Liver (tissue), 9 donors: Measurements from ENCODE around the gene LCK. TPM values are rescaled to one million over a fixed set of nuclear protein-coding genes. Genes with fewer than 3 reads are reported as not detected.
A peak's percentile ranks its signal among the peaks of the same experiment; 100 is the strongest.

Experiments
- DNase-seq: peaks from one replicate; pipeline ENCODE4 v3.0.0-alpha.2; 2017; ENCODE audit warnings: low spot score
- H3K27ac ChIP-seq, 2 donors: one replicate each; pipeline ENCODE4 v1.7.0; 2013; ENCODE audit warnings: inconsistent platforms in 2 of 2, low read length in 2 of 2, control low read depth in 1 of 2, low read depth in 1 of 2, mild to moderate bottlenecking in 1 of 2
- H3K27me3 ChIP-seq, 4 donors: one replicate each; pipeline versions ENCODE4 v1.6.1 to v1.7.0; 2013; ENCODE audit warnings: low read length in 3 of 4, inconsistent platforms in 1 of 4, mild to moderate bottlenecking in 1 of 4, moderate library complexity in 1 of 4; ENCODE audit not compliant: control insufficient read depth in 4 of 4, insufficient read depth in 4 of 4
- H3K36me3 ChIP-seq, 4 donors: one replicate each; pipeline versions ENCODE4 v1.6.1 to v1.7.0; 2013; ENCODE audit warnings: low read length in 3 of 4, mild to moderate bottlenecking in 3 of 4, low read depth in 1 of 4, moderate library complexity in 1 of 4; ENCODE audit not compliant: control insufficient read depth in 4 of 4, insufficient read depth in 3 of 4
- H3K4me1 ChIP-seq, 4 donors: one replicate each; pipeline versions ENCODE4 v1.6.1 to v1.7.0; 2013; ENCODE audit warnings: low read length in 3 of 4, mild to moderate bottlenecking in 3 of 4, moderate library complexity in 1 of 4; ENCODE audit not compliant: control insufficient read depth in 4 of 4, insufficient read depth in 4 of 4
- H3K4me3 ChIP-seq, 3 donors: one replicate each; pipeline versions ENCODE4 v1.6.1 to v1.7.0; 2013; ENCODE audit warnings: low read length in 3 of 3, control low read depth in 1 of 3, low read depth in 1 of 3, mild to moderate bottlenecking in 1 of 3
- H3K9ac ChIP-seq, 2 donors: one replicate each; pipeline ENCODE4 v1.7.0; 2013; ENCODE audit warnings: low read length in 2 of 2, mild to moderate bottlenecking in 2 of 2, moderate library complexity in 2 of 2, control low read depth in 1 of 2, low read depth in 1 of 2
- H3K9me3 ChIP-seq, 4 donors: one replicate each; pipeline versions ENCODE4 v1.6.1 to v1.7.0; 2013; ENCODE audit warnings: low read length in 3 of 4; ENCODE audit not compliant: control insufficient read depth in 4 of 4
- EGR1 ChIP-seq, 2 donors: IDR thresholded peaks; 2 replicates each; pipeline ENCODE4 v1.6.1; 2016 to 2018; ENCODE audit warnings: antibody characterized with exemption in 2 of 2, low read depth in 2 of 2
- FOXA1 ChIP-seq: IDR thresholded peaks from 2 replicates; pipeline ENCODE4 v1.6.1; 2016; ENCODE audit warnings: antibody characterized with exemption
- FOXA2 ChIP-seq: IDR thresholded peaks from 2 replicates; pipeline ENCODE4 v1.6.1; 2016; ENCODE audit warnings: antibody characterized with exemption
- GABPA ChIP-seq, 2 donors: IDR thresholded peaks in 1 of 2; conservative IDR thresholded peaks in 1 of 2; 2 replicates each; pipeline ENCODE4 v1.6.1; 2016; ENCODE audit warnings: antibody characterized with exemption in 2 of 2, mild to moderate bottlenecking in 1 of 2, moderate library complexity in 1 of 2
- HNF4A ChIP-seq, 2 donors: conservative IDR thresholded peaks; 2 replicates each; pipeline ENCODE4 v1.6.1; 2016; ENCODE audit warnings: antibody characterized with exemption in 2 of 2, mild to moderate bottlenecking in 2 of 2
- HNF4G ChIP-seq: IDR thresholded peaks from 2 replicates; pipeline ENCODE4 v1.6.1; 2016; ENCODE audit warnings: antibody characterized with exemption
- JUND ChIP-seq, 2 donors: IDR thresholded peaks; 2 replicates each; pipeline ENCODE4 v1.6.1; 2016; ENCODE audit warnings: antibody characterized with exemption in 2 of 2
- NR2F2 ChIP-seq: IDR thresholded peaks from 2 replicates; pipeline ENCODE4 v1.6.1; 2016; ENCODE audit warnings: antibody characterized with exemption
- RAD21 ChIP-seq, 2 donors: IDR thresholded peaks; 2 replicates each; pipeline ENCODE4 v1.6.1; 2016; ENCODE audit warnings: antibody characterized with exemption in 2 of 2, mild to moderate bottlenecking in 2 of 2
- RXRA ChIP-seq, 2 donors: IDR thresholded peaks; 2 replicates each; pipeline ENCODE4 v1.6.1; 2017 to 2018; ENCODE audit warnings: antibody characterized with exemption in 2 of 2, mild to moderate bottlenecking in 1 of 2
- SP1 ChIP-seq: IDR thresholded peaks from 2 replicates; pipeline ENCODE4 v1.6.1; 2018; ENCODE audit warnings: antibody characterized with exemption, mild to moderate bottlenecking
- TAF1 ChIP-seq: conservative IDR thresholded peaks from 2 replicates; pipeline ENCODE4 v1.6.1; 2016; ENCODE audit warnings: antibody characterized with exemption, mild to moderate bottlenecking
- YY1 ChIP-seq: IDR thresholded peaks from 2 replicates; pipeline ENCODE4 v1.6.1; 2016; ENCODE audit warnings: antibody characterized with exemption, mild to moderate bottlenecking
- WGBS: extraction: QIAGEN DNeasy Blood & Tissue Kit; methylation state at CpG from one replicate; pipeline ENCODE4 v1.1.7; 2013; 5-methylcytosine and 5-hydroxymethylcytosine counted together
- polyA plus RNA-seq, 2 donors: library from polyadenylated mRNA; stranded (reverse) in 1 of 2; unstranded in 1 of 2; fragments of 200-250 nt in 1 of 2; fragments of >200 nt in 1 of 2; fragmentation: Nextera tagmentation in 1 of 2; extraction: Ambion mirVana in 1 of 2; gene quantifications; one replicate each; pipeline versions ENCODE4 v1.2.1 to v1.2.3, GENCODE V29; 2013 to 2015
- total RNA-seq, 2 donors: library from RNA; depleted of rRNA; stranded (reverse); fragments of >200 nt; gene quantifications; one replicate each; pipeline ENCODE4 v1.2.3, GENCODE V29; 2014
- TF ChIP-seq, protein P1 (sequence below): IDR thresholded peaks from 2 replicates; pipeline ENCODE4 v1.6.1; 2016; ENCODE audit warnings: antibody characterized with exemption
- TF ChIP-seq, protein P2 (sequence below): IDR thresholded peaks from 2 replicates; pipeline ENCODE4 v1.6.1; 2016; ENCODE audit warnings: antibody characterized with exemption
- TF ChIP-seq, protein P3 (sequence below): IDR thresholded peaks from 2 replicates; pipeline ENCODE4 v1.6.1; 2016; ENCODE audit warnings: antibody characterized with exemption
- TF ChIP-seq, protein P4 (sequence below): IDR thresholded peaks from 2 replicates; pipeline ENCODE4 v1.6.1; 2016; ENCODE audit warnings: antibody characterized with exemption, mild to moderate bottlenecking
- TF ChIP-seq, protein P5 (sequence below): fragments of 150-350 bp; IDR thresholded peaks from 2 replicates; pipeline ENCODE4 v1.5.1; 2017; ENCODE audit warnings: improper control_type of control experiment, low read depth, low read length; ENCODE audit not compliant: missing input control
- donor health status: healthy.
- donor health status: healthy.
- donor health status: healthy.
- donor health status: healthy.
- donor health status: healthy.

Gene LCK
- total and polyA plus RNA-seq, 4 donors: 0.93 to 3.8 (median 1.2) TPM

DNA sequence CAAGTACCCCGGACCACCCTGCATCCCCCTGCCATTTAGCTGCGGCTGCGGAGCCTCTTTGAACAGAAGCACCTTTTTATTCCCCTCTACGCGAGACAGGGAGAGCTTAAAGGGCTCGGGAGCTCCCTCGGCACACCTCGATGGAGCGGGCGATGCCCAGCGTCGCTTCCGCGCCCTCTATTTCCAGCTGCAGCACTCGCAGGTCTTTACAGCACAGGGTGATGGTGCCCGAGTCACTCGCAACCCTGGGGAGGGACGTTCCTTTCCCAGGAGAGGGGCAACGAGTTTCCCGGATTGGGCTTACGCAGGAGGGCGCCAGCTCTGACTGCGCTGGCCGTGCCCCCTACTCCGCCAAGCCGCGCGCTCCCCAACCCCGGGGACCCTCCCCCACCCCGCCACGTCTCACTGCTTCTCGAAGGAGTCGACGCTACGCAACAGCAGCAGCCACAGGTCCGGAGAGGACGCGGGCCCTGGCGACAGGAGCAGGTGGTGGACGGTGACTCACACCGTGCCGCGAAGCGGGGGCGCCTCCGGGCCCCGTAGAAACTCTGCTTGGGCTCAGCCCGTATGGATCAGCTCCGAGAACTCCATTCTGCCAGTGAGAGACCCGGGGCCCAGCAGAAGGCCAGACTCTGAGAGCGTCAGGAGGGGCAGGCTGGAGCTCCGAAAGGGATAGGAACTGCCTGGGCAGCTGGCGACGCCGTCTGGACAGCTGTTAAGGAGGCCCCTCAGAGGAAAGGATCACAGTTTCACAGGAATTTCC is 9.9 kb upstream of the LCK start:
- 9% methylated on average over 55 of the region's 55 CpGs for WGBS
- TF ChIP-seq NR2F2: no peak
- no peak for TF ChIP-seq JUND (IDR thresholded peaks at IDR 0.05)
- no peak for TF ChIP-seq YY1
- TF ChIP-seq RAD21 (IDR thresholded peaks at IDR 0.05): peak in 1 of 2 donors; percentile 9
- Histone ChIP-seq H3K4me1 (peaks cover 4 to 15% (median 11%) of the 10 kb centered on the region in 4 donors), H3K36me3 (no peaks in the 10 kb centered on the region), H3K9ac (peak overlapping the region in 1 of 2 donors; percentile 21), H3K27ac (peak overlapping the region; percentile 40 to 67), H3K9me3 (no peaks in the 10 kb centered on the region), H3K4me3 (peak overlapping the region in 2 of 3 donors; percentile 59 to 61), H3K27me3 (no peaks in the 10 kb centered on the region)
- no peak for DNase-seq

DNA sequence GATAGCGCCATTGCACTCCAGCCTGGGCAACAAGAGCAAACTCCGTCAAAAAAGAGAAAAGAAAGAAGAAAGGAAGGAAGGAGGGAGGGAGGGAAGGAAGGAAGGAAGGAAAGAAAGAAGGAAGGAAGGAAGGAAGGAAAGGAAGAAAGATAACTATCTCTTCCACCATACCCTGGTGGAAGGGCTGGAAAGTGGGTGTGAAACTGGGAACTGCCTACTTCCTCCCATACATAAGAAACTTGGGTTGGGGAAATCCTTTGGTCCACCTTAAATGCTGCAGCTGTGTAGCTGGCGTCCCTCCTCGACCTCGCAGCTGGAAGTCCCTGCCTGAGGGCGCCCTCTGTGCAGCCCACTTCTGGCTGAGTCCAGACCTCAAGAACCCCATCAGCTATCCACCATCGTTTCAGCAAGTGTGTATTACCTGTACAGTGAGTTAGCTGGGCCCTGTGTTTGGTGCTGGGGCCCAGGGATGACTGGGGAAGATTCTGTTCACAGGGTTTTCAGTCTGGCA is 8.7 kb upstream of the LCK start:
- DNase-seq: no peak
- 58% methylated on average over 7 of the region's 7 CpGs for whole genome bisulfite sequencing
- peak overlapping the region in 1 of 2 donors; percentile 12 for H3K27ac ChIP-seq
- no peaks in the 10 kb centered on the region for H3K36me3 ChIP-seq
- no peak overlapping the region for H3K4me3 ChIP-seq
- TF ChIP-seq, protein P1, sequence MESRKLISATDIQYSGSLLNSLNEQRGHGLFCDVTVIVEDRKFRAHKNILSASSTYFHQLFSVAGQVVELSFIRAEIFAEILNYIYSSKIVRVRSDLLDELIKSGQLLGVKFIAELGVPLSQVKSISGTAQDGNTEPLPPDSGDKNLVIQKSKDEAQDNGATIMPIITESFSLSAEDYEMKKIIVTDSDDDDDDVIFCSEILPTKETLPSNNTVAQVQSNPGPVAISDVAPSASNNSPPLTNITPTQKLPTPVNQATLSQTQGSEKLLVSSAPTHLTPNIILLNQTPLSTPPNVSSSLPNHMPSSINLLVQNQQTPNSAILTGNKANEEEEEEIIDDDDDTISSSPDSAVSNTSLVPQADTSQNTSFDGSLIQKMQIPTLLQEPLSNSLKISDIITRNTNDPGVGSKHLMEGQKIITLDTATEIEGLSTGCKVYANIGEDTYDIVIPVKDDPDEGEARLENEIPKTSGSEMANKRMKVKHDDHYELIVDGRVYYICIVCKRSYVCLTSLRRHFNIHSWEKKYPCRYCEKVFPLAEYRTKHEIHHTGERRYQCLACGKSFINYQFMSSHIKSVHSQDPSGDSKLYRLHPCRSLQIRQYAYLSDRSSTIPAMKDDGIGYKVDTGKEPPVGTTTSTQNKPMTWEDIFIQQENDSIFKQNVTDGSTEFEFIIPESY: no peak
- TF ChIP-seq FOXA1: no peak
- no peak for TF ChIP-seq JUND (IDR thresholded peaks at IDR 0.05)
- no peak for TF ChIP-seq YY1
- TF ChIP-seq NR2F2: no peak
- no peak for TF ChIP-seq RXRA (IDR thresholded peaks at IDR 0.05)
- no peak for TF ChIP-seq RAD21 (IDR thresholded peaks at IDR 0.05)
- no peak for TF ChIP-seq EGR1 (IDR thresholded peaks at IDR 0.05; ENCODE audit: low read depth in 2 of 2)
- no peak for TF ChIP-seq TAF1
- no peak for TF ChIP-seq HNF4G
- no peak for TF ChIP-seq SP1
- TF ChIP-seq FOXA2: no peak
- TF ChIP-seq HNF4A (conservative IDR thresholded peaks at IDR 0.05): no peak
- TF ChIP-seq, protein P2, sequence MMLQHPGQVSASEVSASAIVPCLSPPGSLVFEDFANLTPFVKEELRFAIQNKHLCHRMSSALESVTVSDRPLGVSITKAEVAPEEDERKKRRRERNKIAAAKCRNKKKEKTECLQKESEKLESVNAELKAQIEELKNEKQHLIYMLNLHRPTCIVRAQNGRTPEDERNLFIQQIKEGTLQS: no peak
- TF ChIP-seq, protein P3, sequence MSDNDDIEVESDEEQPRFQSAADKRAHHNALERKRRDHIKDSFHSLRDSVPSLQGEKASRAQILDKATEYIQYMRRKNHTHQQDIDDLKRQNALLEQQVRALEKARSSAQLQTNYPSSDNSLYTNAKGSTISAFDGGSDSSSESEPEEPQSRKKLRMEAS: no peak
- TF ChIP-seq, protein P4, sequence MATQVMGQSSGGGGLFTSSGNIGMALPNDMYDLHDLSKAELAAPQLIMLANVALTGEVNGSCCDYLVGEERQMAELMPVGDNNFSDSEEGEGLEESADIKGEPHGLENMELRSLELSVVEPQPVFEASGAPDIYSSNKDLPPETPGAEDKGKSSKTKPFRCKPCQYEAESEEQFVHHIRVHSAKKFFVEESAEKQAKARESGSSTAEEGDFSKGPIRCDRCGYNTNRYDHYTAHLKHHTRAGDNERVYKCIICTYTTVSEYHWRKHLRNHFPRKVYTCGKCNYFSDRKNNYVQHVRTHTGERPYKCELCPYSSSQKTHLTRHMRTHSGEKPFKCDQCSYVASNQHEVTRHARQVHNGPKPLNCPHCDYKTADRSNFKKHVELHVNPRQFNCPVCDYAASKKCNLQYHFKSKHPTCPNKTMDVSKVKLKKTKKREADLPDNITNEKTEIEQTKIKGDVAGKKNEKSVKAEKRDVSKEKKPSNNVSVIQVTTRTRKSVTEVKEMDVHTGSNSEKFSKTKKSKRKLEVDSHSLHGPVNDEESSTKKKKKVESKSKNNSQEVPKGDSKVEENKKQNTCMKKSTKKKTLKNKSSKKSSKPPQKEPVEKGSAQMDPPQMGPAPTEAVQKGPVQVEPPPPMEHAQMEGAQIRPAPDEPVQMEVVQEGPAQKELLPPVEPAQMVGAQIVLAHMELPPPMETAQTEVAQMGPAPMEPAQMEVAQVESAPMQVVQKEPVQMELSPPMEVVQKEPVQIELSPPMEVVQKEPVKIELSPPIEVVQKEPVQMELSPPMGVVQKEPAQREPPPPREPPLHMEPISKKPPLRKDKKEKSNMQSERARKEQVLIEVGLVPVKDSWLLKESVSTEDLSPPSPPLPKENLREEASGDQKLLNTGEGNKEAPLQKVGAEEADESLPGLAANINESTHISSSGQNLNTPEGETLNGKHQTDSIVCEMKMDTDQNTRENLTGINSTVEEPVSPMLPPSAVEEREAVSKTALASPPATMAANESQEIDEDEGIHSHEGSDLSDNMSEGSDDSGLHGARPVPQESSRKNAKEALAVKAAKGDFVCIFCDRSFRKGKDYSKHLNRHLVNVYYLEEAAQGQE: no peak
- TF ChIP-seq, protein P5, sequence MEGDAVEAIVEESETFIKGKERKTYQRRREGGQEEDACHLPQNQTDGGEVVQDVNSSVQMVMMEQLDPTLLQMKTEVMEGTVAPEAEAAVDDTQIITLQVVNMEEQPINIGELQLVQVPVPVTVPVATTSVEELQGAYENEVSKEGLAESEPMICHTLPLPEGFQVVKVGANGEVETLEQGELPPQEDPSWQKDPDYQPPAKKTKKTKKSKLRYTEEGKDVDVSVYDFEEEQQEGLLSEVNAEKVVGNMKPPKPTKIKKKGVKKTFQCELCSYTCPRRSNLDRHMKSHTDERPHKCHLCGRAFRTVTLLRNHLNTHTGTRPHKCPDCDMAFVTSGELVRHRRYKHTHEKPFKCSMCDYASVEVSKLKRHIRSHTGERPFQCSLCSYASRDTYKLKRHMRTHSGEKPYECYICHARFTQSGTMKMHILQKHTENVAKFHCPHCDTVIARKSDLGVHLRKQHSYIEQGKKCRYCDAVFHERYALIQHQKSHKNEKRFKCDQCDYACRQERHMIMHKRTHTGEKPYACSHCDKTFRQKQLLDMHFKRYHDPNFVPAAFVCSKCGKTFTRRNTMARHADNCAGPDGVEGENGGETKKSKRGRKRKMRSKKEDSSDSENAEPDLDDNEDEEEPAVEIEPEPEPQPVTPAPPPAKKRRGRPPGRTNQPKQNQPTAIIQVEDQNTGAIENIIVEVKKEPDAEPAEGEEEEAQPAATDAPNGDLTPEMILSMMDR: no peak
- TF ChIP-seq GABPA (IDR thresholded peaks at IDR 0.05 in 1 of 2, conservative IDR thresholded peaks at IDR 0.05 in 1 of 2): no peak
- H3K4me1 ChIP-seq: peaks cover 4 to 15% (median 11%) of the 10 kb centered on the region in 4 donors
- H3K9me3 ChIP-seq: no peaks in the 10 kb centered on the region
- peak overlapping the region in 1 of 2 donors; percentile 31 for H3K9ac ChIP-seq
- no peaks in the 10 kb centered on the region for H3K27me3 ChIP-seq
